K562 (cell line): ENCODE results near the gene CCDC192.

Experiments used
- BCOR ChIP-seq: fragments of 450-650 bp; IDR thresholded peaks from 2 replicates; pipeline ENCODE4 v1.6.1; 2016
- BHLHE40 ChIP-seq: IDR thresholded peaks from 2 replicates; pipeline ENCODE4 v1.6.1; 2011; ENCODE audit warnings: low read length, improper control_type of control experiment
- EGR1 ChIP-seq: fragments of 450-650 bp; conservative IDR thresholded peaks from 2 replicates; pipeline ENCODE4 v1.6.1; 2017; ENCODE audit warnings: mild to moderate bottlenecking
- GATAD2A ChIP-seq: fragments of 450-650 bp; IDR thresholded peaks from 2 replicates; pipeline ENCODE4 v1.6.1; 2017
- MXI1 ChIP-seq: IDR thresholded peaks from 2 replicates; pipeline ENCODE4 v1.6.1; 2011; ENCODE audit warnings: low read depth, mild to moderate bottlenecking, improper control_type of control experiment, low read length
- TBP ChIP-seq: optimal IDR thresholded peaks from 2 replicates; pipeline ENCODE3; 2011; ENCODE audit warnings: low read depth, low read length, improper control_type of control experiment
- YY1 ChIP-seq, 3 experiments: IDR thresholded peaks; 2 replicates each; pipeline ENCODE4 v1.6.1; 2011; ENCODE audit warnings: low read length in 2 of 3, mild to moderate bottlenecking in 2 of 3, moderate library complexity in 2 of 3, borderline replicate concordance in 1 of 3, control low read depth in 1 of 3, low read depth in 1 of 3; ENCODE audit not compliant: insufficient read depth in 3 of 3, insufficient replicate concordance in 2 of 3, control insufficient read depth in 1 of 3, insufficient read length in 1 of 3; ENCODE audit errors: extremely low read depth in 1 of 3
- ZNF3 ChIP-seq: fragments of 250-450 bp; sonication (Bioruptor Pico); IDR thresholded peaks from 2 replicates; pipeline ENCODE4 v1.5.0; 2021; ENCODE audit warnings: mild to moderate bottlenecking, moderate library complexity
- TF ChIP-seq, protein P1 (sequence below): sonication (generic); formaldehyde crosslinking; IDR thresholded peaks from 2 replicates; pipeline ENCODE4 v1.8.1; 2023; ENCODE audit warnings: mild to moderate bottlenecking, missing genetic modification reagents, moderate library complexity
- TF ChIP-seq, protein P2 (sequence below), 3 experiments: IDR thresholded peaks in 2 of 3; conservative IDR thresholded peaks in 1 of 3; 2 replicates each; pipeline ENCODE4 v1.5.1; 2011 to 2012; ENCODE audit warnings: low read length in 3 of 3, mild to moderate bottlenecking in 3 of 3, control low read depth in 2 of 3, improper control_type of control experiment in 1 of 3, inconsistent platforms in 1 of 3, low read depth in 1 of 3, mixed read lengths in 1 of 3, moderate library complexity in 1 of 3; ENCODE audit not compliant: insufficient read depth in 2 of 3
- TF ChIP-seq, protein P3 (sequence below): sonication (generic); formaldehyde crosslinking; IDR thresholded peaks from 2 replicates; pipeline ENCODE4 v1.9.0; 2022; ENCODE audit warnings: mild to moderate bottlenecking, missing genetic modification reagents

DNA sequence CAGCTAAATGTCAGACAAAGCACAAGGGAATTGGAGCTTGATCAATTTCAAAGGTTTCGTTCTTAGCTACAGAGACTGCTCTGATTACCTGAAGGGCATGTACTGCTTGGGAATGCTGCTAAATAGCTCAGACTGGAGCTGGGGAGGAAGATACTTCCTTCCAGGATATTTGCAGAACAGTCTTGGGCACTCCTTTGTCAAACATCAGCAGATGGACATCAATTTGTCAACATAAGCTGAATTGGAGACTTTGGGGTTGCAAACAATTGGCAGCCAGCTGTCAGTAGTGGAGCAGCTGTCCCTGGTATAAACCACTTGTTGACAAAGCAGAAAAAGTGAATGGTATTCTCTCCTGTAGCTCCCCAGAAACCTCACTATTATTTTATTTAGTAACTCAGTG, 182.0 kb downstream of the CCDC192 start:
- TF ChIP-seq TBP (no peak), BHLHE40 (no peak), MXI1 (no peak), ZNF3 (CRISPR knock-in tag) (no peak), YY1 (IDR thresholded peaks at IDR 0.05; ENCODE audit: borderline replicate concordance in 1 of 3, control insufficient read depth in 1 of 3, extremely low read depth in 1 of 3, insufficient read depth in 3 of 3, insufficient read length in 1 of 3, insufficient replicate concordance in 2 of 3, low read depth in 1 of 3, low read length in 2 of 3) (no peak), GATAD2A (no peak), EGR1 (no peak), BCOR (no peak)
- TF ChIP-seq, protein P1, sequence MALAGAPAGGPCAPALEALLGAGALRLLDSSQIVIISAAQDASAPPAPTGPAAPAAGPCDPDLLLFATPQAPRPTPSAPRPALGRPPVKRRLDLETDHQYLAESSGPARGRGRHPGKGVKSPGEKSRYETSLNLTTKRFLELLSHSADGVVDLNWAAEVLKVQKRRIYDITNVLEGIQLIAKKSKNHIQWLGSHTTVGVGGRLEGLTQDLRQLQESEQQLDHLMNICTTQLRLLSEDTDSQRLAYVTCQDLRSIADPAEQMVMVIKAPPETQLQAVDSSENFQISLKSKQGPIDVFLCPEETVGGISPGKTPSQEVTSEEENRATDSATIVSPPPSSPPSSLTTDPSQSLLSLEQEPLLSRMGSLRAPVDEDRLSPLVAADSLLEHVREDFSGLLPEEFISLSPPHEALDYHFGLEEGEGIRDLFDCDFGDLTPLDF (CRISPR knock-in tag): no peak
- TF ChIP-seq, protein P2, sequence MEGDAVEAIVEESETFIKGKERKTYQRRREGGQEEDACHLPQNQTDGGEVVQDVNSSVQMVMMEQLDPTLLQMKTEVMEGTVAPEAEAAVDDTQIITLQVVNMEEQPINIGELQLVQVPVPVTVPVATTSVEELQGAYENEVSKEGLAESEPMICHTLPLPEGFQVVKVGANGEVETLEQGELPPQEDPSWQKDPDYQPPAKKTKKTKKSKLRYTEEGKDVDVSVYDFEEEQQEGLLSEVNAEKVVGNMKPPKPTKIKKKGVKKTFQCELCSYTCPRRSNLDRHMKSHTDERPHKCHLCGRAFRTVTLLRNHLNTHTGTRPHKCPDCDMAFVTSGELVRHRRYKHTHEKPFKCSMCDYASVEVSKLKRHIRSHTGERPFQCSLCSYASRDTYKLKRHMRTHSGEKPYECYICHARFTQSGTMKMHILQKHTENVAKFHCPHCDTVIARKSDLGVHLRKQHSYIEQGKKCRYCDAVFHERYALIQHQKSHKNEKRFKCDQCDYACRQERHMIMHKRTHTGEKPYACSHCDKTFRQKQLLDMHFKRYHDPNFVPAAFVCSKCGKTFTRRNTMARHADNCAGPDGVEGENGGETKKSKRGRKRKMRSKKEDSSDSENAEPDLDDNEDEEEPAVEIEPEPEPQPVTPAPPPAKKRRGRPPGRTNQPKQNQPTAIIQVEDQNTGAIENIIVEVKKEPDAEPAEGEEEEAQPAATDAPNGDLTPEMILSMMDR (IDR thresholded peaks at IDR 0.05 in 2 of 3, conservative IDR thresholded peaks at IDR 0.05 in 1 of 3; ENCODE audit: insufficient read depth in 2 of 3, low read depth in 1 of 3, low read length in 3 of 3): no peak
- TF ChIP-seq, protein P3, sequence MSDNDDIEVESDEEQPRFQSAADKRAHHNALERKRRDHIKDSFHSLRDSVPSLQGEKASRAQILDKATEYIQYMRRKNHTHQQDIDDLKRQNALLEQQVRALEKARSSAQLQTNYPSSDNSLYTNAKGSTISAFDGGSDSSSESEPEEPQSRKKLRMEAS (CRISPR knock-in tag): no peak
